K562 (cell line): ENCODE results near the gene B3GAT3. TPM values are rescaled to one million over a fixed set of nuclear protein-coding genes. Genes with fewer than 3 reads are reported as not detected.

Source experiments
- ATAC-seq: fragments of 200-7000 bp; cut with Tn5 transposase; 3 replicates; pipeline ENCODE4 v1.9.1; 2020; ENCODE audit warnings: moderate library complexity
- BruUV-seq: library from RNA; stranded (reverse); fragments of 400-500 nt; replicated peaks from 2 replicates; lab custom pipeline; 2021; lab: Mats Ljungman, UMichigan
- CTCF ChIA-PET: fragments of 300-600 bp; formaldehyde crosslinking; extraction: SDS; loops from one replicate; lab custom pipeline; 2021; ENCODE audit warnings: low intra/inter-chr PET ratio; lab: Yijun Ruan, JAX
- POLR2A ChIA-PET: fragments of 300-600, 350-650 bp; sonication (Branson Sonifier 250); formaldehyde crosslinking; extraction: SDS; loops from one replicate; lab custom pipeline; 2021; ENCODE audit warnings: antibody characterized with exemption, inconsistent platforms; lab: Yijun Ruan, JAX
- DNase-seq, 4 experiments: peaks; one replicate each; pipeline versions ENCODE4 v3.0.0 to v3.0.0-alpha.2; 2011 to 2018; ENCODE audit warnings: low spot score in 3 of 4, mixed read lengths in 3 of 4; ENCODE audit errors: extremely low read depth in 1 of 4
- FAIRE-seq: peaks from 2 replicates; lab custom pipeline; 2011; peaks lifted over from hg19 to GRCh38; lab: Jason Lieb, UNC
- H2AFZ ChIP-seq: 2 replicates; pipeline ENCODE4 v1.6.0; 2011; ENCODE audit warnings: low read depth, low read length, control low read depth, inconsistent platforms
- H3K27ac ChIP-seq: fragments of 200-600 bp; 3 replicates; pipeline ENCODE4 v1.8.0; 2011; ENCODE audit warnings: low read depth, mild to moderate bottlenecking, control low read depth, inconsistent platforms, low read length, moderate library complexity, mixed read lengths; ENCODE audit errors: extremely low read depth
- H3K27me3 ChIP-seq, 2 experiments: fragments of 300-600 bp in 1 of 2; 2 replicates in 1 of 2; 3 replicates in 1 of 2; pipeline versions ENCODE4 v1.6.0 to v1.8.0; 2011; ENCODE audit warnings: inconsistent platforms in 2 of 2, low read length in 2 of 2, mild to moderate bottlenecking in 1 of 2, mixed read lengths in 1 of 2, moderate library complexity in 1 of 2; ENCODE audit not compliant: control insufficient read depth in 2 of 2, insufficient read depth in 2 of 2
- H3K36me3 ChIP-seq: fragments of 300-600 bp; 3 replicates; pipeline ENCODE4 v1.8.0; 2011; ENCODE audit warnings: mild to moderate bottlenecking, low read length, inconsistent platforms; ENCODE audit not compliant: control insufficient read depth, insufficient read depth
- H3K4me1 ChIP-seq, 2 experiments: fragments of 200-600 bp in 1 of 2; replicated peaks in 1 of 2; 2 replicates in 1 of 2; 3 replicates in 1 of 2; pipeline versions ENCODE4 v1.5.1 to v1.8.0; 2011; ENCODE audit warnings: inconsistent platforms in 2 of 2, low read length in 2 of 2, mild to moderate bottlenecking in 1 of 2, mixed read lengths in 1 of 2, moderate library complexity in 1 of 2; ENCODE audit not compliant: control insufficient read depth in 2 of 2, insufficient read depth in 2 of 2
- H3K4me2 ChIP-seq: 2 replicates; pipeline ENCODE4 v1.6.1; 2011; ENCODE audit warnings: low read length, control low read depth, inconsistent platforms, mixed read lengths; ENCODE audit not compliant: insufficient read depth
- H3K4me3 ChIP-seq: fragments of 200-600 bp; sonication (generic), shearing (Covaris generic); 2 replicates; pipeline ENCODE4 v1.5.1; 2016; ENCODE audit warnings: control low read depth, inconsistent platforms
- H3K79me2 ChIP-seq: fragments of 200-600 bp; 3 replicates; pipeline ENCODE4 v1.8.0; 2011; ENCODE audit warnings: low read length, inconsistent platforms; ENCODE audit not compliant: control insufficient read depth, insufficient read depth
- H3K9ac ChIP-seq, 2 experiments: 2 replicates each; pipeline versions ENCODE4 v1.6.0 to v1.6.1; 2011; ENCODE audit warnings: low read depth in 2 of 2, low read length in 2 of 2, control low read depth in 1 of 2, inconsistent platforms in 1 of 2, mild to moderate bottlenecking in 1 of 2, mixed read lengths in 1 of 2; ENCODE audit not compliant: insufficient read depth in 1 of 2
- H3K9me1 ChIP-seq: one replicate; pipeline ENCODE4 v1.6.0; 2011; ENCODE audit warnings: inconsistent platforms, mild to moderate bottlenecking, low read length, moderate library complexity; ENCODE audit not compliant: control insufficient read depth, insufficient read depth
- H3K9me3 ChIP-seq: replicated peaks from 2 replicates; pipeline ENCODE4 v1.5.1; 2011; ENCODE audit warnings: low read depth, low read length, inconsistent platforms; ENCODE audit not compliant: control insufficient read depth, insufficient read depth
- H4K20me1 ChIP-seq: replicated peaks from 2 replicates; pipeline ENCODE4 v1.6.1; 2011; ENCODE audit warnings: low read length, inconsistent platforms, mixed read lengths; ENCODE audit not compliant: control insufficient read depth, insufficient read depth
- FOXK2 ChIP-seq, 2 experiments: fragments of 450-650 bp; IDR thresholded peaks in 1 of 2; conservative IDR thresholded peaks in 1 of 2; 2 replicates each; pipeline ENCODE4 v1.6.1; 2016; ENCODE audit warnings: low read depth in 2 of 2, mild to moderate bottlenecking in 1 of 2
- FOXP1 ChIP-seq: sonication (generic); formaldehyde crosslinking; IDR thresholded peaks from 2 replicates; pipeline ENCODE4 v1.8.0; 2022; ENCODE audit warnings: mild to moderate bottlenecking, missing genetic modification reagents
- LCOR ChIP-seq: sonication (generic); formaldehyde crosslinking; IDR thresholded peaks from 2 replicates; pipeline ENCODE4 v1.8.0; 2022; ENCODE audit warnings: mild to moderate bottlenecking, missing genetic modification reagents
- MNT ChIP-seq, 2 experiments: fragments of 450-650 bp; conservative IDR thresholded peaks; 2 replicates each; pipeline ENCODE4 v1.6.1; 2017; ENCODE audit warnings: mild to moderate bottlenecking in 2 of 2, moderate library complexity in 2 of 2
- NFATC3 ChIP-seq: fragments of 450-650 bp; IDR thresholded peaks from 2 replicates; pipeline ENCODE4 v1.6.1; 2017; ENCODE audit warnings: mild to moderate bottlenecking
- SIN3A ChIP-seq, 2 experiments: fragments of 150-350 bp in 1 of 2; IDR thresholded peaks; 2 replicates each; pipeline ENCODE4 v1.6.1; 2011 to 2016; ENCODE audit warnings: borderline replicate concordance in 2 of 2, low read depth in 2 of 2, low read length in 2 of 2, mild to moderate bottlenecking in 2 of 2, moderate library complexity in 2 of 2; ENCODE audit not compliant: control insufficient read depth in 1 of 2
- ZKSCAN1 ChIP-seq: fragments of 150-350 bp; IDR thresholded peaks from 2 replicates; pipeline ENCODE4 v1.6.1; 2016; ENCODE audit warnings: low read depth, low read length
- ZNF143 ChIP-seq: sonication (generic); formaldehyde crosslinking; IDR thresholded peaks from 2 replicates; pipeline ENCODE4 v1.9.0; 2022; ENCODE audit warnings: mild to moderate bottlenecking, missing genetic modification reagents
- ZNF165 ChIP-seq: fragments of 250-450 bp; sonication (Bioruptor Pico); IDR thresholded peaks from 2 replicates; pipeline ENCODE4 v1.4.0; 2020; ENCODE audit warnings: borderline replicate concordance
- ZNF263 ChIP-seq: sonication (generic); formaldehyde crosslinking; IDR thresholded peaks from 2 replicates; pipeline ENCODE4 v1.8.0; 2022; ENCODE audit warnings: mild to moderate bottlenecking, missing genetic modification reagents, borderline replicate concordance
- WGBS: fragments of 100-300 bp; shearing (Covaris generic); methylation state at CpG from one replicate; pipeline ENCODE4 v1.1.6; 2016; ENCODE audit warnings: low coverage, mixed read lengths; ENCODE audit not compliant: insufficient coverage; ENCODE audit errors: missing lambda C conversion rate; 5-methylcytosine and 5-hydroxymethylcytosine counted together
- in situ Hi-C: fragments of 300-500 bp; cut with MboI; formaldehyde crosslinking; loops from 4 replicates; pipeline ENCODE4 v1.15.0; 2018; ENCODE audit warnings: inconsistent platforms, mixed read lengths
- intact Hi-C: fragments of 100-400 bp; cut with micrococcal nuclease; formaldehyde crosslinking; loops from 2 replicates; pipeline ENCODE4 v1.14.2; 2022
- polyA plus RNA-seq, 8 experiments: library from polyadenylated mRNA; depleted of rRNA in 4 of 8; stranded (reverse) in 5 of 8; unstranded in 3 of 8; fragments of >200 nt; fragmentation: Nextera tagmentation in 2 of 8; fragmentation: Illumina TruSeq in 1 of 8; extraction: Ambion mirVana in 2 of 8; extraction: Trizol in 1 of 8; gene quantifications; 2 replicates each; pipeline versions ENCODE4 v1.2.1 to v1.2.3, GENCODE V29; 2011 to 2014; ENCODE audit warnings: inconsistent platforms in 1 of 8, missing spikeins in 1 of 8
- total RNA-seq, 7 experiments: library from RNA; depleted of rRNA in 6 of 7; stranded (reverse); fragments of >200 nt in 6 of 7; fragmentation: Illumina TruSeq in 2 of 7; extraction: Trizol in 2 of 7; gene quantifications; 2 replicates each; pipeline versions ENCODE4 v1.2.1 to v1.2.3, GENCODE V29; 2011 to 2021; ENCODE audit warnings: low replicate concordance in 1 of 7
- TF ChIP-seq, protein P1 (sequence below), 2 experiments: fragments of 450-650 bp; IDR thresholded peaks; 2 replicates each; pipeline ENCODE4 v1.6.1; 2018; ENCODE audit warnings: mild to moderate bottlenecking in 2 of 2, low read depth in 1 of 2; ENCODE audit not compliant: partially characterized antibody in 2 of 2
- TF ChIP-seq, protein P2 (sequence below): fragments of 450-650 bp; IDR thresholded peaks from 2 replicates; pipeline ENCODE4 v1.6.1; 2016; ENCODE audit warnings: borderline replicate concordance

Gene B3GAT3
- total and polyA plus RNA-seq, 9 of the 15 experiments (the other 6 are each of a cell fraction or from before 2014, with no cell fraction given) = 0.30 to 64.0 (median 21.4) TPM

DNA sequence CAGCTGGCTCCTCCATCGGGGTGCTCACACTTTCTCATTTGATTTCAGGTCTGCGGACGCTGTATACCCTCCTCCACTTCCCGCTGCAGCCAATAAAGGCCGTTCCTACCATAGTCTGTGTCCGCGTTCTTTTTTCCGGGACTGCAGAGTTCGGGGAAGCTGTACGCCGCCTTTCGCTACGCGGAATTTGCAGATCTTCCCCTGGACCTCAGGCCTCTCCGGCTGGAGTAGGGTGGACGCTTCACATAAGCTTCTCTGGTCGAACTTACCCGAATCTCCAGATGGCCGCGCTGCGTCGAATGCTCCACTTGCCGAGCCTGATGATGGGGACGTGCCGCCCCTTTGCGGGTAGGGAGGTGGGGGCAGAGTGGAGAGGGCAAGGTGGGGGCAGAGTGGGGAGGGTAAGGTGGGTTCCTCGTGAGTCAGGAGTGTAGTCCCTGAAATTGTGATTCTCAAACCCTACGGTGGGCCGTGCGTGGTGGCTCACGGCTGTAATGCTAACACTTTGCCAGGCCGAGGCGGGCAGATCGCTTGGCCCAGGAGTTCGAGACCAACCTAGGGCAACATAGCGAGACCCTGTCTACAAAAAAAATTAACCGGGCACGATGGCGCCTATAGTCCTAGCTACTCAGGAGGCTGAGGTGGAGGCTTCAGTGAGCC, 43.9 kb upstream of the B3GAT3 start:
- Histone ChIP-seq H3K4me1 (peaks cover 19 to 41% of the 10 kb centered on the region in 2 experiments; a peak in 4 of 5 replicates), H3K79me2 (peaks cover 81% of the 10 kb centered on the region), H4K20me1 (peaks cover 7% of the 10 kb centered on the region; the same call in 1 of the 2 replicates), H3K27me3 (no peaks in the 10 kb centered on the region), H3K4me3 (peak overlapping the region; percentile 73), H3K9me3 (no peaks in the 10 kb centered on the region), H3K9ac (peak overlapping the region; percentile 85 to 100), H3K27ac (peak overlapping the region; percentile 72), H3K36me3 (peaks cover 55% of the 10 kb centered on the region), H3K4me2 (peak overlapping the region; percentile 97), H3K9me1 (no peaks in the 10 kb centered on the region), H2AFZ (no peak overlapping the region)
- under 1% methylated on average over 33 of the region's 39 CpGs for WGBS
- ATAC-seq (peak; percentile 32), FAIRE-seq (no peak), DNase-seq (peak; percentile 47 to 75 (median 66))
- intact Hi-C loops (loop anchor here (2.0 to 5.0 kb wide), 2 partner anchors 19 to 177 kb away; partner anchors contain the start of gene GANAB), in situ Hi-C loops (no loop called here)
- ChIA-PET CTCF (interaction anchor here (0.7 kb wide), 1 partner anchor 35 kb away, joined by 3 read pairs; no protein-coding TSS in a partner anchor), POLR2A (interaction anchor here (0.5 to 8.8 kb wide), 57 partner anchors 9 to 1072 kb away, joined by 3 to 161 read pairs (median 5); partner anchors contain the start of genes B3GAT3, EEF1G, EML3 and GANAB)
- no TSS peak for BruUV-seq
- TF ChIP-seq FOXP1 (CRISPR knock-in tag) (0 out of 2 replicates have a peak, but pooled peaks have one; percentile 36), FOXK2 (conservative IDR thresholded peaks at IDR 0.05 in 1 of 2, IDR thresholded peaks at IDR 0.05 in 1 of 2; ENCODE audit: low read depth in 2 of 2) (no peak), NFATC3 (0 out of 2 replicates have a peak, but pooled peaks have one; percentile 53), LCOR (CRISPR knock-in tag) (peak; percentile 40; the same call in 1 of the 2 replicates), SIN3A (IDR thresholded peaks at IDR 0.05; ENCODE audit: borderline replicate concordance in 2 of 2, control insufficient read depth in 1 of 2, low read depth in 2 of 2, low read length in 2 of 2) (peak in 1 of 2 experiments; percentile 53; a peak in 1 of 4 replicates), ZNF263 (CRISPR knock-in tag) (0 out of 2 replicates have a peak, but pooled peaks have one; percentile 5), ZNF165 (CRISPR knock-in tag) (peak; percentile 73; the same call in 1 of the 2 replicates), ZNF143 (CRISPR knock-in tag) (peak; percentile 36; the same call in 1 of the 2 replicates), ZKSCAN1 (no peak), MNT (conservative IDR thresholded peaks at IDR 0.05) (peak in 1 of 2 experiments; percentile 9; a peak in 1 of 4 replicates)
- TF ChIP-seq, protein P1, sequence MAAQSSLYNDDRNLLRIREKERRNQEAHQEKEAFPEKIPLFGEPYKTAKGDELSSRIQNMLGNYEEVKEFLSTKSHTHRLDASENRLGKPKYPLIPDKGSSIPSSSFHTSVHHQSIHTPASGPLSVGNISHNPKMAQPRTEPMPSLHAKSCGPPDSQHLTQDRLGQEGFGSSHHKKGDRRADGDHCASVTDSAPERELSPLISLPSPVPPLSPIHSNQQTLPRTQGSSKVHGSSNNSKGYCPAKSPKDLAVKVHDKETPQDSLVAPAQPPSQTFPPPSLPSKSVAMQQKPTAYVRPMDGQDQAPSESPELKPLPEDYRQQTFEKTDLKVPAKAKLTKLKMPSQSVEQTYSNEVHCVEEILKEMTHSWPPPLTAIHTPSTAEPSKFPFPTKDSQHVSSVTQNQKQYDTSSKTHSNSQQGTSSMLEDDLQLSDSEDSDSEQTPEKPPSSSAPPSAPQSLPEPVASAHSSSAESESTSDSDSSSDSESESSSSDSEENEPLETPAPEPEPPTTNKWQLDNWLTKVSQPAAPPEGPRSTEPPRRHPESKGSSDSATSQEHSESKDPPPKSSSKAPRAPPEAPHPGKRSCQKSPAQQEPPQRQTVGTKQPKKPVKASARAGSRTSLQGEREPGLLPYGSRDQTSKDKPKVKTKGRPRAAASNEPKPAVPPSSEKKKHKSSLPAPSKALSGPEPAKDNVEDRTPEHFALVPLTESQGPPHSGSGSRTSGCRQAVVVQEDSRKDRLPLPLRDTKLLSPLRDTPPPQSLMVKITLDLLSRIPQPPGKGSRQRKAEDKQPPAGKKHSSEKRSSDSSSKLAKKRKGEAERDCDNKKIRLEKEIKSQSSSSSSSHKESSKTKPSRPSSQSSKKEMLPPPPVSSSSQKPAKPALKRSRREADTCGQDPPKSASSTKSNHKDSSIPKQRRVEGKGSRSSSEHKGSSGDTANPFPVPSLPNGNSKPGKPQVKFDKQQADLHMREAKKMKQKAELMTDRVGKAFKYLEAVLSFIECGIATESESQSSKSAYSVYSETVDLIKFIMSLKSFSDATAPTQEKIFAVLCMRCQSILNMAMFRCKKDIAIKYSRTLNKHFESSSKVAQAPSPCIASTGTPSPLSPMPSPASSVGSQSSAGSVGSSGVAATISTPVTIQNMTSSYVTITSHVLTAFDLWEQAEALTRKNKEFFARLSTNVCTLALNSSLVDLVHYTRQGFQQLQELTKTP (IDR thresholded peaks at IDR 0.05; ENCODE audit: low read depth in 1 of 2, partially characterized antibody in 2 of 2) = peak; percentile 26 to 53
- TF ChIP-seq, protein P2, sequence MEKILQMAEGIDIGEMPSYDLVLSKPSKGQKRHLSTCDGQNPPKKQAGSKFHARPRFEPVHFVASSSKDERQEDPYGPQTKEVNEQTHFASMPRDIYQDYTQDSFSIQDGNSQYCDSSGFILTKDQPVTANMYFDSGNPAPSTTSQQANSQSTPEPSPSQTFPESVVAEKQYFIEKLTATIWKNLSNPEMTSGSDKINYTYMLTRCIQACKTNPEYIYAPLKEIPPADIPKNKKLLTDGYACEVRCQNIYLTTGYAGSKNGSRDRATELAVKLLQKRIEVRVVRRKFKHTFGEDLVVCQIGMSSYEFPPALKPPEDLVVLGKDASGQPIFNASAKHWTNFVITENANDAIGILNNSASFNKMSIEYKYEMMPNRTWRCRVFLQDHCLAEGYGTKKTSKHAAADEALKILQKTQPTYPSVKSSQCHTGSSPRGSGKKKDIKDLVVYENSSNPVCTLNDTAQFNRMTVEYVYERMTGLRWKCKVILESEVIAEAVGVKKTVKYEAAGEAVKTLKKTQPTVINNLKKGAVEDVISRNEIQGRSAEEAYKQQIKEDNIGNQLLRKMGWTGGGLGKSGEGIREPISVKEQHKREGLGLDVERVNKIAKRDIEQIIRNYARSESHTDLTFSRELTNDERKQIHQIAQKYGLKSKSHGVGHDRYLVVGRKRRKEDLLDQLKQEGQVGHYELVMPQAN = peak; percentile 32; the same call in 1 of the 2 replicates
